Measurements from ENCODE around the gene HLA-DRA.

Gene HLA-DRA

GRCh38 chr6:32439602-32440214 lies at the start of gene HLA-DRA:
HLA-DRA (plus strand) TSS chr6:32439887; CDS start chr6:32439951, 64 bp downstream.
- in situ Hi-C loops (cut with MboI; ENCODE audit: low sequenced_read_pairs): no loop called here

GRCh38 chr6:32391505-32391904 lies 48.2 kb upstream of the HLA-DRA start:
- in situ Hi-C loops (cut with MboI; ENCODE audit: low sequenced_read_pairs): no loop called here

GRCh38 chr6:32393665-32394420 lies 45.8 kb upstream of the HLA-DRA start:
- in situ Hi-C loops (cut with MboI; ENCODE audit: low sequenced_read_pairs): no loop called here

GRCh38 chr6:32396028-32396427 lies 43.7 kb upstream of the HLA-DRA start:
- in situ Hi-C loops (cut with MboI; ENCODE audit: low sequenced_read_pairs): no loop called here

GRCh38 chr6:32397252-32397920 lies 42.3 kb upstream of the HLA-DRA start:
- in situ Hi-C loops (cut with MboI; ENCODE audit: low sequenced_read_pairs): no loop called here

- in situ Hi-C loops (cut with MboI; ENCODE audit: low sequenced_read_pairs): no loop called here
Observed at GRCh38 chr6:32401284-32401963, 38.3 kb upstream of the HLA-DRA start.

- in situ Hi-C loops (cut with MboI; ENCODE audit: low sequenced_read_pairs): no loop called here
Observed at GRCh38 chr6:32402812-32403211, 36.9 kb upstream of the HLA-DRA start.

GRCh38 chr6:32405656-32406055 lies 34.0 kb upstream of the HLA-DRA start:
- in situ Hi-C loops (cut with MboI; ENCODE audit: low sequenced_read_pairs): no loop called here

- in situ Hi-C loops (cut with MboI; ENCODE audit: low sequenced_read_pairs): no loop called here
Observed at GRCh38 chr6:32406197-32406596, 33.5 kb upstream of the HLA-DRA start.

GRCh38 chr6:32406857-32407256 lies 32.8 kb upstream of the HLA-DRA start, which contains the start of gene BTNL2:
BTNL2 (minus strand) TSS chr6:32407181; CDS start chr6:32407123, 58 bp downstream.
- in situ Hi-C loops (cut with MboI; ENCODE audit: low sequenced_read_pairs): no loop called here

- in situ Hi-C loops (cut with MboI; ENCODE audit: low sequenced_read_pairs): no loop called here
Observed at GRCh38 chr6:32410906-32411305, 28.8 kb upstream of the HLA-DRA start.

- in situ Hi-C loops (cut with MboI; ENCODE audit: low sequenced_read_pairs): no loop called here
Observed at GRCh38 chr6:32411566-32412327, 27.9 kb upstream of the HLA-DRA start.

GRCh38 chr6:32413427-32414047 lies 26.1 kb upstream of the HLA-DRA start:
- in situ Hi-C loops (cut with MboI; ENCODE audit: low sequenced_read_pairs): no loop called here

GRCh38 chr6:32415521-32416019 lies 24.1 kb upstream of the HLA-DRA start:
- in situ Hi-C loops (cut with MboI; ENCODE audit: low sequenced_read_pairs): no loop called here

GRCh38 chr6:32416036-32416435 lies 23.7 kb upstream of the HLA-DRA start:
- in situ Hi-C loops (cut with MboI; ENCODE audit: low sequenced_read_pairs): no loop called here

- in situ Hi-C loops (cut with MboI; ENCODE audit: low sequenced_read_pairs): no loop called here
Observed at GRCh38 chr6:32424589-32425300, 14.9 kb upstream of the HLA-DRA start.

- in situ Hi-C loops (cut with MboI; ENCODE audit: low sequenced_read_pairs): no loop called here
Observed at GRCh38 chr6:32426338-32426737, 13.3 kb upstream of the HLA-DRA start.

GRCh38 chr6:32427218-32427617 lies 12.5 kb upstream of the HLA-DRA start:
- in situ Hi-C loops (cut with MboI; ENCODE audit: low sequenced_read_pairs): no loop called here

GRCh38 chr6:32427934-32428474 lies 11.7 kb upstream of the HLA-DRA start:
- in situ Hi-C loops (cut with MboI; ENCODE audit: low sequenced_read_pairs): no loop called here

All from hTERT RPE-1 (cell line).